Rectal smooth muscle tissue (tissue), 1 donor: ENCODE measurements around the gene FAM89A.
"Not testable (repeated sequence)": the region's sequence is repeated elsewhere in the genome, so short reads cannot be mapped to it uniquely, and the experiment has no call there.

Source experiments
- H3K27ac ChIP-seq: one replicate; pipeline ENCODE4 v1.7.0; 2013; ENCODE audit warnings: low read depth, low read length, inconsistent platforms
- H3K27me3 ChIP-seq: one replicate; pipeline ENCODE4 v1.7.0; 2013; ENCODE audit warnings: low read length; ENCODE audit not compliant: control insufficient read depth, insufficient read depth
- H3K36me3 ChIP-seq: one replicate; pipeline ENCODE4 v1.7.0; 2013; ENCODE audit warnings: low read length; ENCODE audit not compliant: control insufficient read depth, insufficient read depth
- H3K4me1 ChIP-seq: one replicate; pipeline ENCODE4 v1.7.0; 2013; ENCODE audit warnings: low read length; ENCODE audit not compliant: control insufficient read depth, insufficient read depth
- H3K4me3 ChIP-seq: one replicate; pipeline ENCODE4 v1.7.0; 2013; ENCODE audit warnings: low read length
- H3K9ac ChIP-seq: one replicate; pipeline ENCODE4 v1.7.0; 2013; ENCODE audit warnings: low read length

Gene FAM89A

GRCh38 chr1:231050932-231051331 is 10.9 kb upstream of the FAM89A start:
- not testable (repeated sequence) for H3K27me3 ChIP-seq, H3K4me1 ChIP-seq, H3K9ac ChIP-seq, H3K4me3 ChIP-seq, H3K27ac ChIP-seq, H3K36me3 ChIP-seq

- Histone ChIP-seq H3K9ac (no peak overlapping the region), H3K27me3 (no peaks in the 10 kb centered on the region), H3K4me1 (no peaks in the 10 kb centered on the region), H3K36me3 (no peaks in the 10 kb centered on the region), H3K27ac (no peak overlapping the region), H3K4me3 (no peak overlapping the region)
Measured at GRCh38 chr1:231050395-231050794, 10.3 kb upstream of the FAM89A start.

- H3K4me3 ChIP-seq: no peak overlapping the region
- H3K27me3 ChIP-seq: no peaks in the 10 kb centered on the region
- no peak overlapping the region for H3K9ac ChIP-seq
- no peaks in the 10 kb centered on the region for H3K4me1 ChIP-seq
- no peaks in the 10 kb centered on the region for H3K36me3 ChIP-seq
- H3K27ac ChIP-seq: no peak overlapping the region
Measured at GRCh38 chr1:231049121-231049979, 9.3 kb upstream of the FAM89A start.

- H3K27me3 ChIP-seq, H3K9ac ChIP-seq, H3K4me3 ChIP-seq, H3K27ac ChIP-seq, H3K4me1 ChIP-seq, H3K36me3 ChIP-seq: not testable (repeated sequence)
Measured at GRCh38 chr1:231048419-231048818, 8.4 kb upstream of the FAM89A start.

- not testable (repeated sequence) for H3K27ac ChIP-seq, H3K9ac ChIP-seq, H3K36me3 ChIP-seq, H3K27me3 ChIP-seq, H3K4me3 ChIP-seq, H3K4me1 ChIP-seq
Measured at GRCh38 chr1:231047529-231047928, 7.5 kb upstream of the FAM89A start.

GRCh38 chr1:231046730-231047395 is 6.8 kb upstream of the FAM89A start:
- no peaks in the 10 kb centered on the region for H3K36me3 ChIP-seq
- no peaks in the 10 kb centered on the region for H3K27me3 ChIP-seq
- H3K9ac ChIP-seq: no peak overlapping the region
- no peak overlapping the region for H3K4me3 ChIP-seq
- H3K4me1 ChIP-seq: no peaks in the 10 kb centered on the region
- H3K27ac ChIP-seq: no peak overlapping the region

GRCh38 chr1:231045921-231046729 is 6.1 kb upstream of the FAM89A start:
- not testable (repeated sequence) for H3K36me3 ChIP-seq, H3K27me3 ChIP-seq, H3K4me1 ChIP-seq, H3K27ac ChIP-seq, H3K9ac ChIP-seq, H3K4me3 ChIP-seq

GRCh38 chr1:231045286-231045685 is 5.2 kb upstream of the FAM89A start:
- no peak overlapping the region for H3K4me3 ChIP-seq
- no peaks in the 10 kb centered on the region for H3K4me1 ChIP-seq

GRCh38 chr1:231044588-231044987 is 4.5 kb upstream of the FAM89A start:
- Histone ChIP-seq H3K4me1 (no peaks in the 10 kb centered on the region), H3K27ac (no peak overlapping the region), H3K36me3 (no peaks in the 10 kb centered on the region), H3K9ac (no peak overlapping the region), H3K27me3 (no peaks in the 10 kb centered on the region), H3K4me3 (no peak overlapping the region)

More at GRCh38 chr1:231045286-231045685, 5.2 kb upstream of the FAM89A start:
- Histone ChIP-seq H3K9ac (no peak overlapping the region), H3K36me3 (no peaks in the 10 kb centered on the region), H3K27me3 (no peaks in the 10 kb centered on the region), H3K27ac (no peak overlapping the region)

- Histone ChIP-seq H3K27me3 (no peaks in the 10 kb centered on the region), H3K9ac (no peak overlapping the region), H3K4me1 (no peaks in the 10 kb centered on the region), H3K4me3 (no peak overlapping the region), H3K36me3 (no peaks in the 10 kb centered on the region), H3K27ac (no peak overlapping the region)
Measured at GRCh38 chr1:231041719-231042261, 1.7 kb upstream of the FAM89A start.

- Histone ChIP-seq H3K4me1 (no peaks in the 10 kb centered on the region), H3K4me3 (peak overlapping the region; percentile 68), H3K27ac (no peak overlapping the region), H3K36me3 (no peaks in the 10 kb centered on the region), H3K9ac (no peak overlapping the region), H3K27me3 (no peaks in the 10 kb centered on the region)
Measured at GRCh38 chr1:231040800-231041718, 1.0 kb upstream of the FAM89A start.
